H9 (cell line): Measurements from ENCODE around the gene RAVER1. TPM values are rescaled to one million over a fixed set of nuclear protein-coding genes. Genes with fewer than 3 reads are reported as not detected.

Experiments used
- DNase-seq: peaks from one replicate; pipeline ENCODE4 v3.0.0-alpha.2; 2017
- H2AFZ ChIP-seq: one replicate; pipeline ENCODE4 v1.6.1; 2013; ENCODE audit warnings: mild to moderate bottlenecking, low read length, control low read depth, moderate library complexity
- H2AK5ac ChIP-seq: 2 replicates; pipeline ENCODE4 v1.6.1; 2013; ENCODE audit warnings: low read length, control low read depth, mixed read lengths; ENCODE audit not compliant: insufficient read length
- H2BK120ac ChIP-seq: one replicate; pipeline ENCODE4 v1.6.1; 2013; ENCODE audit warnings: low read depth, mild to moderate bottlenecking, low read length, control low read depth, inconsistent platforms; ENCODE audit not compliant: poor library complexity, severe bottlenecking
- H2BK12ac ChIP-seq: 2 replicates; pipeline ENCODE4 v1.6.1; 2013; ENCODE audit warnings: low read length, control low read depth, mixed read lengths, low read depth; ENCODE audit not compliant: insufficient read length
- H2BK15ac ChIP-seq: 2 replicates; pipeline ENCODE4 v1.6.1; 2013; ENCODE audit warnings: low read depth, low read length, control low read depth
- H2BK20ac ChIP-seq: one replicate; pipeline ENCODE4 v1.6.1; 2013; ENCODE audit warnings: low read depth, mild to moderate bottlenecking, low read length, control low read depth, inconsistent platforms; ENCODE audit not compliant: poor library complexity, severe bottlenecking
- H2BK5ac ChIP-seq: 2 replicates; pipeline ENCODE4 v1.6.1; 2013; ENCODE audit warnings: low read length, control low read depth, mixed read lengths; ENCODE audit not compliant: insufficient read length
- H3K14ac ChIP-seq: 2 replicates; pipeline ENCODE4 v1.6.1; 2013; ENCODE audit warnings: low read length, control low read depth; ENCODE audit not compliant: insufficient read depth
- H3K18ac ChIP-seq: 2 replicates; pipeline ENCODE4 v1.6.1; 2013; ENCODE audit warnings: low read depth, mild to moderate bottlenecking, mixed read lengths, low read length, control low read depth; ENCODE audit not compliant: insufficient read length
- H3K23ac ChIP-seq: 2 replicates; pipeline ENCODE4 v1.6.1; 2013; ENCODE audit warnings: low read length, control low read depth, mixed read lengths, low read depth; ENCODE audit not compliant: insufficient read length
- H3K23me2 ChIP-seq: 2 replicates; pipeline ENCODE4 v1.6.1; 2013; ENCODE audit warnings: low read depth, mild to moderate bottlenecking, mixed read lengths, low read length, control low read depth; ENCODE audit not compliant: insufficient read length, poor library complexity, severe bottlenecking
- H3K27ac ChIP-seq: 2 replicates; pipeline ENCODE4 v1.5.1; 2013; ENCODE audit warnings: low read length, control low read depth, mixed read lengths, low read depth; ENCODE audit not compliant: insufficient read length
- H3K27me3 ChIP-seq: 2 replicates; pipeline ENCODE4 v1.6.1; 2013; ENCODE audit warnings: low read length, control low read depth, inconsistent platforms; ENCODE audit not compliant: insufficient read depth
- H3K4ac ChIP-seq: 2 replicates; pipeline ENCODE4 v1.6.1; 2013; ENCODE audit warnings: low read depth, mild to moderate bottlenecking, control low read depth, inconsistent platforms, low read length, moderate library complexity
- H3K4me1 ChIP-seq: 2 replicates; pipeline ENCODE4 v1.6.1; 2013; ENCODE audit warnings: low read length, control low read depth, inconsistent platforms; ENCODE audit not compliant: insufficient read depth
- H3K4me2 ChIP-seq: 2 replicates; pipeline ENCODE4 v1.6.1; 2013; ENCODE audit warnings: low read length, control low read depth, mixed read lengths; ENCODE audit not compliant: insufficient read length, insufficient read depth
- H3K56ac ChIP-seq: 2 replicates; pipeline ENCODE4 v1.6.1; 2013; ENCODE audit warnings: low read depth, mild to moderate bottlenecking, mixed read lengths, low read length, control low read depth; ENCODE audit not compliant: insufficient read length
- H3K79me1 ChIP-seq: 2 replicates; pipeline ENCODE4 v1.6.1; 2013; ENCODE audit warnings: low read depth, mild to moderate bottlenecking, moderate library complexity, low read length, control low read depth, inconsistent platforms; ENCODE audit not compliant: insufficient read depth, poor library complexity, severe bottlenecking
- H3K79me2 ChIP-seq: 2 replicates; pipeline ENCODE4 v1.6.1; 2013; ENCODE audit warnings: low read length, control low read depth, inconsistent platforms; ENCODE audit not compliant: insufficient read depth
- H3K9ac ChIP-seq: 2 replicates; pipeline ENCODE4 v1.6.1; 2013; ENCODE audit warnings: low read length, control low read depth, mixed read lengths; ENCODE audit not compliant: insufficient read length; ENCODE audit errors: extremely low read depth
- H3K9me3 ChIP-seq: one replicate; pipeline ENCODE4 v1.6.1; 2013; ENCODE audit warnings: low read depth, low read length, inconsistent platforms; ENCODE audit not compliant: control insufficient read depth
- H3T11ph ChIP-seq: one replicate; pipeline ENCODE4 v1.6.1; 2013; ENCODE audit warnings: mild to moderate bottlenecking, low read length, control low read depth, inconsistent platforms
- H4K20me1 ChIP-seq: one replicate; pipeline ENCODE4 v1.6.1; 2013; ENCODE audit not compliant: control insufficient read depth, insufficient read length, insufficient read depth
- H4K5ac ChIP-seq: 2 replicates; pipeline ENCODE4 v1.6.1; 2013; ENCODE audit warnings: low read depth, mild to moderate bottlenecking, mixed read lengths, low read length, control low read depth; ENCODE audit not compliant: insufficient read length
- H4K8ac ChIP-seq: replicated peaks from 2 replicates; pipeline ENCODE4 v1.6.1; 2013; ENCODE audit warnings: low read length, control low read depth, mixed read lengths, low read depth; ENCODE audit not compliant: insufficient read length
- H4K91ac ChIP-seq: 2 replicates; pipeline ENCODE4 v1.6.1; 2013; ENCODE audit warnings: low read depth, mild to moderate bottlenecking, moderate library complexity, mixed read lengths, low read length, control low read depth; ENCODE audit not compliant: insufficient read length
- H3K27ac Mint-ChIP-seq, 3 experiments: 2 replicates in 2 of 3; 3 replicates in 1 of 3; pipeline ENCODE4 v1.8.0; 2020 to 2021; ENCODE audit warnings: mixed read lengths in 3 of 3, mild to moderate bottlenecking in 1 of 3, moderate library complexity in 1 of 3
- H3K27me3 Mint-ChIP-seq: 2 replicates; pipeline ENCODE4 v1.8.0; 2021; ENCODE audit warnings: low read depth, mild to moderate bottlenecking, moderate library complexity, mixed read lengths
- H3K36me3 Mint-ChIP-seq, 3 experiments: 2 replicates in 2 of 3; 3 replicates in 1 of 3; pipeline ENCODE4 v1.8.0; 2020 to 2021; ENCODE audit warnings: low read depth in 3 of 3, mixed read lengths in 3 of 3; ENCODE audit not compliant: insufficient read depth in 1 of 3
- H3K4me1 Mint-ChIP-seq, 2 experiments: 2 replicates each; pipeline ENCODE4 v1.8.0; 2020; ENCODE audit warnings: mixed read lengths in 2 of 2
- H3K4me3 Mint-ChIP-seq, 2 experiments: 2 replicates in 1 of 2; 3 replicates in 1 of 2; pipeline ENCODE4 v1.8.0; 2020 to 2021; ENCODE audit warnings: mild to moderate bottlenecking in 2 of 2, mixed read lengths in 2 of 2, moderate library complexity in 1 of 2
- H3K9me3 Mint-ChIP-seq, 2 experiments: 2 replicates in 1 of 2; 3 replicates in 1 of 2; pipeline ENCODE4 v1.8.0; 2020; ENCODE audit warnings: mild to moderate bottlenecking in 2 of 2, mixed read lengths in 2 of 2, moderate library complexity in 1 of 2
- CTCF ChIP-seq: fragments of 200-600 bp; sonication (generic); conservative IDR thresholded peaks from 3 replicates; pipeline ENCODE4 v1.8.0; 2021; ENCODE audit warnings: antibody characterized with exemption, mild to moderate bottlenecking
- WGBS: extraction: QIAGEN DNeasy Blood & Tissue Kit; methylation state at CpG from one replicate; pipeline ENCODE4 v1.1.7; 2013; ENCODE audit warnings: missing lambda C conversion rate, low lambda C conversion rate, mixed read lengths; ENCODE audit not compliant: insufficient read length; ENCODE audit errors: extremely low coverage; 5-methylcytosine and 5-hydroxymethylcytosine counted together
- total RNA-seq: library from RNA; stranded (reverse); gene quantifications from 2 replicates; pipeline ENCODE4 v1.2.1, GENCODE V29; 2021

RAVER1 gene
- total RNA-seq, 1 experiment from 2014 or later = 74.7 TPM

GRCh38 chr19:10356431-10356830, 23.1 kb upstream of the RAVER1 start:
- no peak for DNase-seq
- Mint-ChIP-seq H3K27ac (no peak overlapping the region), H3K36me3 (peaks cover 2 to 35% (median 21%) of the 10 kb centered on the region in 3 experiments; a peak in 6 of 7 replicates), H3K9me3 (no peaks in the 10 kb centered on the region), H3K27me3 (no peaks in the 10 kb centered on the region; the same call in 1 of the 2 replicates), H3K4me1 (peaks cover 17 to 18% of the 10 kb centered on the region in 2 experiments), H3K4me3 (no peak overlapping the region)
- no peak overlapping the region for H2BK12ac ChIP-seq
- no peak overlapping the region for H3K27ac ChIP-seq
- H2BK5ac ChIP-seq = no peak overlapping the region
- peaks cover 10% of the 10 kb centered on the region for H3K23me2 ChIP-seq
- H3K4me1 ChIP-seq = no peaks in the 10 kb centered on the region
- no peak overlapping the region for H3T11ph ChIP-seq
- H4K91ac ChIP-seq = no peak overlapping the region
- no peaks in the 10 kb centered on the region for H3K27me3 ChIP-seq
- no peak overlapping the region for H3K56ac ChIP-seq
- no peak overlapping the region for H2AK5ac ChIP-seq
- no peak overlapping the region for H2AFZ ChIP-seq
- no peak overlapping the region for H3K4me2 ChIP-seq
- no peak overlapping the region for H4K5ac ChIP-seq
- no peak overlapping the region for H2BK20ac ChIP-seq
- no peak for TF ChIP-seq CTCF
- no peaks in the 10 kb centered on the region for H3K79me2 ChIP-seq
- no peaks in the 10 kb centered on the region for H4K20me1 ChIP-seq
- H3K23ac ChIP-seq = no peak overlapping the region
- H2BK120ac ChIP-seq = no peak overlapping the region
- H3K9ac ChIP-seq = no peak overlapping the region
- no peak overlapping the region for H3K18ac ChIP-seq
- no CpG with 5 or more reads among the region's 12 CpGs for WGBS
- H2BK15ac ChIP-seq = no peak overlapping the region
- H3K14ac ChIP-seq = no peak overlapping the region
- H3K4ac ChIP-seq = no peak overlapping the region
- H4K8ac ChIP-seq = no peak overlapping the region
- H3K9me3 ChIP-seq = no peaks in the 10 kb centered on the region
- no peaks in the 10 kb centered on the region for H3K79me1 ChIP-seq
